GM21576 (cell line): ENCODE results near the gene COL15A1.

Source experiments
- ATAC-seq: cut with Tn5 transposase; IDR thresholded peaks from one replicate; pipeline ENCODE4 v1.9.1; 2021; ENCODE audit warnings: mild to moderate bottlenecking, moderate library complexity; ENCODE audit not compliant: unreplicated experiment

The COL15A1 gene

GRCh38 chr9:98992107-98992884 is 48.6 kb downstream of the COL15A1 start:
- ATAC-seq = no peak

- peak; percentile 16 for ATAC-seq
Measured at GRCh38 chr9:98992885-98993569, 49.3 kb downstream of the COL15A1 start.

- peak; percentile 77 for ATAC-seq
Measured at GRCh38 chr9:98993570-98993945, 49.9 kb downstream of the COL15A1 start.

- no peak for ATAC-seq
Measured at GRCh38 chr9:98994172-98995058, 50.7 kb downstream of the COL15A1 start.

- no peak for ATAC-seq
Measured at GRCh38 chr9:98995059-98995671, 51.5 kb downstream of the COL15A1 start.

GRCh38 chr9:98995971-98996504 is 52.3 kb downstream of the COL15A1 start:
- no peak for ATAC-seq

- ATAC-seq = no peak
Measured at GRCh38 chr9:98997604-98998003, 53.9 kb downstream of the COL15A1 start.

GRCh38 chr9:98998441-98999151 is 54.9 kb downstream of the COL15A1 start:
- no peak for ATAC-seq

- ATAC-seq = no peak
Measured at GRCh38 chr9:98999152-98999525, 55.4 kb downstream of the COL15A1 start.

- ATAC-seq = peak; percentile 57
Measured at GRCh38 chr9:99000476-99001395, 57.0 kb downstream of the COL15A1 start.

GRCh38 chr9:99001892-99002291 is 58.2 kb downstream of the COL15A1 start:
- ATAC-seq = no peak

GRCh38 chr9:99002706-99003105 is 59.0 kb downstream of the COL15A1 start:
- no peak for ATAC-seq

- no peak for ATAC-seq
Measured at GRCh38 chr9:99003308-99003707, 59.6 kb downstream of the COL15A1 start.

GRCh38 chr9:99004115-99004514 is 60.4 kb downstream of the COL15A1 start:
- no peak for ATAC-seq

GRCh38 chr9:99004717-99005460 is 61.2 kb downstream of the COL15A1 start:
- ATAC-seq = no peak

GRCh38 chr9:99005651-99006050 is 61.9 kb downstream of the COL15A1 start:
- ATAC-seq = no peak

GRCh38 chr9:99006511-99006910 is 62.8 kb downstream of the COL15A1 start:
- no peak for ATAC-seq

- ATAC-seq = no peak
Measured at GRCh38 chr9:99006979-99007378, 63.3 kb downstream of the COL15A1 start.
